H1 (cell line): Measurements from ENCODE around the gene TLR7. TPM values are rescaled to one million over a fixed set of nuclear protein-coding genes. Genes with fewer than 3 reads are reported as not detected.

Source experiments
- CTCF ChIA-PET: fragments of 300-600 bp; sonication (Branson Sonifier 250); formaldehyde crosslinking; loops from one replicate; lab custom pipeline; 2021; ENCODE audit not compliant: partially characterized antibody; lab: Charles Lee
- POLR2A ChIA-PET: fragments of 300-600 bp; sonication (Branson Sonifier 250); formaldehyde crosslinking; loops from one replicate; lab custom pipeline; 2021; ENCODE audit warnings: inconsistent platforms; ENCODE audit not compliant: partially characterized antibody; lab: Charles Lee
- DNase-seq, 2 experiments: peaks; one replicate each; pipeline versions ENCODE4 v3.0.0 to v3.0.0-alpha.2; 2010 to 2022; ENCODE audit warnings: low spot score in 2 of 2, low read depth in 1 of 2, mixed read lengths in 1 of 2
- FAIRE-seq: peaks from 2 replicates; lab custom pipeline; 2011; peaks lifted over from hg19 to GRCh38; lab: Jason Lieb, UNC
- H2AFZ ChIP-seq: 2 replicates; pipeline ENCODE4 v1.8.1; 2012; ENCODE audit warnings: low read length, inconsistent platforms
- H2AK5ac ChIP-seq: 2 replicates; pipeline ENCODE4 v1.6.1; 2013; ENCODE audit warnings: low read depth, low read length
- H2BK120ac ChIP-seq: replicated peaks from 2 replicates; pipeline ENCODE3; 2013; ENCODE audit warnings: low read depth, low read length, inconsistent platforms
- H2BK12ac ChIP-seq: 2 replicates; pipeline ENCODE4 v1.6.1; 2013; ENCODE audit warnings: low read depth, low read length
- H2BK15ac ChIP-seq: 2 replicates; pipeline ENCODE4 v1.6.1; 2013; ENCODE audit warnings: low read length
- H2BK20ac ChIP-seq: 2 replicates; pipeline ENCODE4 v1.6.1; 2013; ENCODE audit warnings: low read length
- H2BK5ac ChIP-seq: 2 replicates; pipeline ENCODE4 v1.6.1; 2013; ENCODE audit warnings: low read depth, low read length
- H3K14ac ChIP-seq: 2 replicates; pipeline ENCODE4 v1.6.1; 2013; ENCODE audit warnings: inconsistent platforms; ENCODE audit not compliant: insufficient read length
- H3K18ac ChIP-seq: 2 replicates; pipeline ENCODE4 v1.6.1; 2013; ENCODE audit warnings: low read length; ENCODE audit errors: extremely low read depth
- H3K23ac ChIP-seq: 2 replicates; pipeline ENCODE4 v1.6.1; 2013; ENCODE audit warnings: inconsistent platforms; ENCODE audit not compliant: insufficient read length
- H3K23me2 ChIP-seq: 2 replicates; pipeline ENCODE4 v1.6.1; 2013; ENCODE audit warnings: low read depth, low read length
- H3K27ac ChIP-seq: 2 replicates; pipeline ENCODE4 v1.6.1; 2011; ENCODE audit warnings: low read depth, low read length, inconsistent platforms
- H3K27me3 ChIP-seq, 4 experiments: replicated peaks in 1 of 4; 1 replicate in 1 of 4; 2 replicates in 3 of 4; pipeline versions ENCODE4 v1.6.1 to v1.8.1; 2011 to 2013; ENCODE audit warnings: low read length in 3 of 4, mild to moderate bottlenecking in 3 of 4, inconsistent platforms in 2 of 4, mixed read lengths in 2 of 4, moderate library complexity in 1 of 4; ENCODE audit not compliant: control insufficient read depth in 3 of 4, insufficient read depth in 3 of 4; ENCODE audit errors: extremely low read depth in 1 of 4
- H3K36me3 ChIP-seq, 4 experiments: 2 replicates each; pipeline versions ENCODE4 v1.6.1 to v1.8.1; 2011 to 2013; ENCODE audit warnings: mild to moderate bottlenecking in 4 of 4, low read length in 3 of 4, moderate library complexity in 2 of 4, control low read depth in 1 of 4, inconsistent platforms in 1 of 4; ENCODE audit not compliant: insufficient read depth in 4 of 4, control insufficient read depth in 2 of 4
- H3K4ac ChIP-seq: replicated peaks from 2 replicates; pipeline ENCODE3; 2013; ENCODE audit warnings: low read length, low read depth, mixed read lengths, inconsistent platforms; ENCODE audit not compliant: insufficient read length
- H3K4me1 ChIP-seq, 4 experiments: replicated peaks in 1 of 4; 1 replicate in 1 of 4; 2 replicates in 3 of 4; pipeline versions ENCODE4 v1.6.1 to v1.8.1; 2011 to 2013; ENCODE audit warnings: low read length in 3 of 4, inconsistent platforms in 2 of 4, mixed read lengths in 1 of 4; ENCODE audit not compliant: insufficient read depth in 4 of 4, control insufficient read depth in 3 of 4
- H3K4me2 ChIP-seq, 2 experiments: 2 replicates each; pipeline versions ENCODE4 v1.6.1 to v1.8.1; 2011 to 2013; ENCODE audit warnings: low read depth in 2 of 2, low read length in 2 of 2, control low read depth in 1 of 2, inconsistent platforms in 1 of 2, mild to moderate bottlenecking in 1 of 2; ENCODE audit not compliant: insufficient read depth in 1 of 2
- H3K4me3 ChIP-seq, 4 experiments: fragments of 200-600, 300-600 bp in 1 of 4; sonication (generic), shearing (Covaris generic), sonication (Bioruptor Twin) in 1 of 4; 2 replicates each; pipeline versions ENCODE4 v1.5.1 to v1.8.1; 2011 to 2016; ENCODE audit warnings: low read length in 4 of 4, low read depth in 3 of 4, control low read depth in 2 of 4, inconsistent platforms in 2 of 4, mild to moderate bottlenecking in 2 of 4, mixed read lengths in 1 of 4, moderate library complexity in 1 of 4; ENCODE audit not compliant: insufficient read depth in 2 of 4; ENCODE audit errors: extremely low read depth in 1 of 4
- H3K56ac ChIP-seq: replicated peaks from 2 replicates; pipeline ENCODE3; 2013; ENCODE audit warnings: low read depth, mild to moderate bottlenecking, mixed read lengths, low read length, inconsistent platforms; ENCODE audit not compliant: insufficient read length
- H3K79me1 ChIP-seq: 2 replicates; pipeline ENCODE4 v1.6.1; 2013; ENCODE audit warnings: low read depth, low read length, control low read depth
- H3K79me2 ChIP-seq, 2 experiments: 2 replicates each; pipeline versions ENCODE4 v1.6.1 to v1.8.1; 2012 to 2013; ENCODE audit warnings: low read length in 2 of 2, mild to moderate bottlenecking in 2 of 2, inconsistent platforms in 1 of 2; ENCODE audit not compliant: insufficient read depth in 2 of 2, control insufficient read depth in 1 of 2
- H3K9ac ChIP-seq, 4 experiments: replicated peaks in 1 of 4; 1 replicate in 1 of 4; 2 replicates in 3 of 4; pipeline versions ENCODE4 v1.6.1 to v1.8.1; 2011 to 2013; ENCODE audit warnings: low read depth in 3 of 4, low read length in 3 of 4, control low read depth in 2 of 4, mild to moderate bottlenecking in 2 of 4, moderate library complexity in 2 of 4, inconsistent platforms in 1 of 4; ENCODE audit errors: extremely low read depth in 1 of 4
- H3K9me3 ChIP-seq, 2 experiments: 2 replicates each; pipeline versions ENCODE4 v1.6.1 to v1.8.1; 2012 to 2013; ENCODE audit warnings: mild to moderate bottlenecking in 2 of 2, moderate library complexity in 2 of 2, control low read depth in 1 of 2, inconsistent platforms in 1 of 2, low read depth in 1 of 2, low read length in 1 of 2, mixed read lengths in 1 of 2; ENCODE audit not compliant: insufficient read depth in 2 of 2
- H4K20me1 ChIP-seq, 2 experiments: replicated peaks in 1 of 2; 2 replicates each; pipeline versions ENCODE3 to v1.8.1; 2011 to 2013; ENCODE audit warnings: inconsistent platforms in 2 of 2, low read length in 2 of 2, mild to moderate bottlenecking in 1 of 2; ENCODE audit not compliant: insufficient read depth in 2 of 2, control insufficient read depth in 1 of 2
- H4K5ac ChIP-seq: 2 replicates; pipeline ENCODE4 v1.6.1; 2013; ENCODE audit warnings: low read length, low read depth, mixed read lengths, inconsistent platforms; ENCODE audit not compliant: insufficient read length
- H4K8ac ChIP-seq: 2 replicates; pipeline ENCODE4 v1.8.0; 2013; ENCODE audit warnings: mild to moderate bottlenecking, moderate library complexity, low read length, inconsistent platforms; ENCODE audit not compliant: insufficient read depth; ENCODE audit errors: extremely low read depth
- H4K91ac ChIP-seq: replicated peaks from 2 replicates; pipeline ENCODE3; 2013; ENCODE audit warnings: low read length, mixed read lengths, inconsistent platforms; ENCODE audit not compliant: insufficient read length
- CTBP2 ChIP-seq: IDR thresholded peaks from 2 replicates; pipeline ENCODE4 v1.7.0; 2011; ENCODE audit warnings: borderline replicate concordance, mild to moderate bottlenecking, moderate library complexity, mixed read lengths, low read length; ENCODE audit not compliant: insufficient read depth, insufficient read length
- CTCF ChIP-seq, 3 experiments: IDR thresholded peaks; 1 replicate in 2 of 3; 2 replicates in 1 of 3; pipeline versions ENCODE4 v1.5.1 to v1.6.1; 2011; ENCODE audit warnings: low read length in 3 of 3, mild to moderate bottlenecking in 3 of 3, inconsistent platforms in 2 of 3, low read depth in 1 of 3, moderate library complexity in 1 of 3; ENCODE audit not compliant: insufficient read depth in 1 of 3; ENCODE audit errors: control extremely low read depth in 1 of 3
- E2F6 ChIP-seq: IDR thresholded peaks from 2 replicates; pipeline ENCODE4 v1.6.1; 2012; ENCODE audit warnings: inconsistent platforms
- EZH2 ChIP-seq: fragments of 200-600 bp; sonication (generic); IDR thresholded peaks from 2 replicates; pipeline ENCODE4 v1.7.1; 2012; ENCODE audit warnings: low read depth, mild to moderate bottlenecking, moderate library complexity, low read length, inconsistent platforms; ENCODE audit not compliant: severe bottlenecking
- GABPA ChIP-seq: IDR thresholded peaks from 2 replicates; pipeline ENCODE4 v1.6.1; 2011; ENCODE audit warnings: mild to moderate bottlenecking, low read length, moderate library complexity, borderline replicate concordance; ENCODE audit not compliant: insufficient read depth
- GTF2F1 ChIP-seq: IDR thresholded peaks from 2 replicates; pipeline ENCODE4 v1.6.1; 2012; ENCODE audit warnings: low read depth, low read length, improper control_type of control experiment, borderline replicate concordance
- NANOG ChIP-seq: IDR thresholded peaks from 2 replicates; pipeline ENCODE4 v1.6.1; 2011; ENCODE audit warnings: low read length, low read depth, mild to moderate bottlenecking, inconsistent platforms; ENCODE audit not compliant: insufficient read depth, poor library complexity, severe bottlenecking
- RAD21 ChIP-seq, 2 experiments: IDR thresholded peaks in 1 of 2; conservative IDR thresholded peaks in 1 of 2; 2 replicates each; pipeline ENCODE4 v1.6.1; 2011; ENCODE audit warnings: low read depth in 2 of 2, low read length in 2 of 2, improper control_type of control experiment in 1 of 2, inconsistent platforms in 1 of 2, mild to moderate bottlenecking in 1 of 2, moderate library complexity in 1 of 2
- SIRT6 ChIP-seq: IDR thresholded peaks from one replicate; pipeline ENCODE4 v1.7.1; 2012; ENCODE audit warnings: low read length, inconsistent platforms
- TAF1 ChIP-seq: IDR thresholded peaks from 2 replicates; pipeline ENCODE4 v1.6.1; 2011; ENCODE audit warnings: mild to moderate bottlenecking, low read depth, low read length
- WGBS, 2 experiments: shearing (Covaris generic) in 1 of 2; methylation state at CpG; one replicate each; pipeline versions ENCODE4 v1.1.6 to v1.1.7; 2013 to 2015; ENCODE audit warnings: low lambda C conversion rate in 2 of 2, mixed read lengths in 2 of 2, inconsistent platforms in 1 of 2, low coverage in 1 of 2, missing lambda C conversion rate in 1 of 2; ENCODE audit not compliant: insufficient replicate concordance in 2 of 2, insufficient coverage in 1 of 2, insufficient read length in 1 of 2; ENCODE audit errors: extremely low coverage in 1 of 2, missing lambda C conversion rate in 1 of 2; 5-methylcytosine and 5-hydroxymethylcytosine counted together
- polyA plus RNA-seq, 7 experiments: library from polyadenylated mRNA; depleted of rRNA in 3 of 7; stranded (reverse) in 5 of 7; unstranded in 2 of 7; fragments of >200 nt in 5 of 7; fragments of 200-250 nt in 2 of 7; gene quantifications; 1 replicate in 5 of 7; 2 replicates in 1 of 7; 4 replicates in 1 of 7; pipeline versions ENCODE4 v1.2.1 to v1.2.3, GENCODE V29; 2011 to 2013; ENCODE audit warnings: missing spikeins in 2 of 7, mixed read lengths in 2 of 7
- total RNA-seq: library from RNA; stranded (reverse); fragmentation: NEBNext Ultra II Directional; extraction: Animal tissue kit (Norgen Biotek cat#: 25700); gene quantifications from 2 replicates; pipeline ENCODE4 v1.2.1, GENCODE V29; 2021

TLR7 gene
- total and polyA plus RNA-seq, 2 of the 8 experiments (the other 6 are each of a cell fraction or from before 2014, with no cell fraction given) = 0.02 TPM; not detected in 1

- H4K8ac ChIP-seq = no peak overlapping the region
- no peak overlapping the region for H3K14ac ChIP-seq
- no peak overlapping the region for H2BK12ac ChIP-seq
- H3K27ac ChIP-seq = no peak overlapping the region
- no peak overlapping the region for H3K4me3 ChIP-seq
- no peak overlapping the region for H2BK15ac ChIP-seq
- H3K79me2 ChIP-seq = no peaks in the 10 kb centered on the region
- H3K4ac ChIP-seq = no peak overlapping the region
- H3K56ac ChIP-seq = no peak overlapping the region
- H3K9me3 ChIP-seq = no peaks in the 10 kb centered on the region
- ChIA-PET CTCF (interaction anchor here (0.8 kb wide), 1 partner anchor 26 kb away, joined by 3 read pairs; no protein-coding TSS in a partner anchor), POLR2A (no interaction called here)
- no peak overlapping the region for H2BK120ac ChIP-seq
- H3K18ac ChIP-seq = no peak overlapping the region
- H2BK20ac ChIP-seq = no peak overlapping the region
- no peaks in the 10 kb centered on the region for H4K20me1 ChIP-seq
- H3K23me2 ChIP-seq = no peaks in the 10 kb centered on the region
- no peak overlapping the region for H3K9ac ChIP-seq
- H2BK5ac ChIP-seq = no peak overlapping the region
- H4K91ac ChIP-seq = no peak overlapping the region
- no peak overlapping the region for H3K4me2 ChIP-seq
- no peaks in the 10 kb centered on the region for H3K79me1 ChIP-seq
- H3K36me3 ChIP-seq = no peaks in the 10 kb centered on the region
- H3K4me1 ChIP-seq = no peaks in the 10 kb centered on the region
- no peaks in the 10 kb centered on the region for H3K27me3 ChIP-seq
- H2AFZ ChIP-seq = no peak overlapping the region
- H2AK5ac ChIP-seq = no peak overlapping the region
- FAIRE-seq = no peak
- 87% methylated on average over 2 of the region's 4 CpGs; no CpG with 5 or more reads in 1 of the 2 experiments for WGBS, 2 experiments
- no peak for DNase-seq
- no peak overlapping the region for H3K23ac ChIP-seq
- H4K5ac ChIP-seq = no peak overlapping the region
- no peak for TF ChIP-seq SIRT6
- TF ChIP-seq CTCF (IDR thresholded peaks at IDR 0.05; ENCODE audit: control extremely low read depth in 1 of 3, insufficient read depth in 1 of 3, low read depth in 1 of 3, low read length in 3 of 3) = no peak
- TF ChIP-seq E2F6 = no peak
- TF ChIP-seq GABPA = no peak
- TF ChIP-seq EZH2 = no peak
- no peak for TF ChIP-seq CTBP2
- TF ChIP-seq NANOG = no peak
- TF ChIP-seq GTF2F1 = no peak
- no peak for TF ChIP-seq TAF1
- TF ChIP-seq RAD21 (IDR thresholded peaks at IDR 0.05 in 1 of 2, conservative IDR thresholded peaks at IDR 0.05 in 1 of 2; ENCODE audit: low read depth in 2 of 2, low read length in 2 of 2) = no peak
These were observed 7.7 kb downstream of the TLR7 start for GRCh38 chrX:12874581-12874980.
